ENCODE data around the gene PREX1. TPM values are rescaled to one million over a fixed set of nuclear protein-coding genes. Genes with fewer than 3 reads are reported as not detected.
A peak's percentile ranks its signal among the peaks of the same experiment; 100 is the strongest.

The PREX1 gene
- total RNA-seq, 1 donor from 2014 or later: 2.9 TPM

DNA sequence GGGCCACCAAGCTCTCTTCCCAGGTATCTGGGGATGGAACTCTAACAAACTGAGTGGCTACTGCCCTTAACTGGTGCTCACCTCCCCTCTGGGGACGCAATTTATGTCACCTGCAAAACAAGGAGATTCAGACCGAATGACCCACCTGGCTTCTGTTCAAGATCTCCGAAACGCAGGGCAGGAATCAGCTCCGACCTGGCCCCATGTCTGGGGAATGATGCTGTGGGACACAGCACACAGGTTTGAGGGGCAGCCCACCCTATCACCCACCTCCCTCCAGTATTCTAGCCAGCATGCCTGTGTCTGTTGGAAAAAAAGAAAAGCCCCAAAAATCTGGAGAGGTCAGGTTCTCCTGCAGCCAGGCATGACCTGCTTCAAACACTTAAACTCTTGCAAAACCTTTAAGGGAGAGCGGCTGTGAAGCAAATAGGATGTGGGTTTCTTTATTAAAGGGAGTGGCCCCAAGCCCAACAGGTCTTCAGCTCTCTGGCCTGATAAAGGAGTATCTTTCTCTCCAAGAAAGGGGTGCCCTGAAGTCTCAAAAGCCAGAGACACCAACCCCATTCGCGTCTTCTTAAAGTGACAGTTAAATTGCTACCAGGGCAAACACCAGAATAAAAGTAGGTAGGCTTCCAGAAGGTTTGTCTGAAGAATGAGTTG lies 6.4 kb downstream of the PREX1 start:
- no peaks in the 10 kb centered on the region for H3K36me3 Mint-ChIP-seq (ENCODE audit: insufficient read depth)
- H3K4me1 Mint-ChIP-seq (ENCODE audit: low read depth): no peaks in the 10 kb centered on the region
- peaks cover 58% of the 10 kb centered on the region for H3K27me3 Mint-ChIP-seq
- TF ChIP-seq CTCF (IDR thresholded peaks at IDR 0.05; ENCODE audit: unreplicated experiment): no peak
- no peaks in the 10 kb centered on the region for H3K9me3 Mint-ChIP-seq (ENCODE audit: low read depth)
- no peak overlapping the region for H3K4me3 Mint-ChIP-seq (ENCODE audit: low read depth)
- DNase-seq (ENCODE audit: low spot score, unreplicated experiment): no peak
- H3K27ac Mint-ChIP-seq: no peak overlapping the region

DNA sequence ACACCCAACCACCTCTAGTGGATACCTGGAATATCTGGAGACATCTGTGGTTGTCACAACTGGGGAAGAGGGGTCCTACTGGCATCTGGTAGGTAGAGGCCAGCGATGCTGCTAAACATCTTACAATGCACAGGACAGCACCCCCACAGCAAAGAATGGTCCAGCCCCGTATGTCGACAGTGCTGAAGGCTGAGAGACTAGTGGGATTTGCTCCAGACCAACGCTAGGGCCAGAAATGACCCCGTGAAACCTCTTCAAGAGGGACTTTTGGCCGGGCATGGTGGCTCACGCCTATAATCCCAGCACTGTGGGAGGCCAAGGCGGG lies 7.2 kb downstream of the PREX1 start:
- no peaks in the 10 kb centered on the region for H3K4me1 Mint-ChIP-seq (ENCODE audit: low read depth)
- no peak for DNase-seq (ENCODE audit: low spot score, unreplicated experiment)
- no peaks in the 10 kb centered on the region for H3K9me3 Mint-ChIP-seq (ENCODE audit: low read depth)
- no peaks in the 10 kb centered on the region for H3K36me3 Mint-ChIP-seq (ENCODE audit: insufficient read depth)
- TF ChIP-seq CTCF (IDR thresholded peaks at IDR 0.05; ENCODE audit: unreplicated experiment): no peak
- H3K27me3 Mint-ChIP-seq: peaks cover 50% of the 10 kb centered on the region
- no peak overlapping the region for H3K4me3 Mint-ChIP-seq (ENCODE audit: low read depth)
- H3K27ac Mint-ChIP-seq: no peak overlapping the region

GRCh38 chr20:48819821-48820648 lies 7.8 kb downstream of the PREX1 start:
- H3K27me3 Mint-ChIP-seq: peaks cover 48% of the 10 kb centered on the region

DNA sequence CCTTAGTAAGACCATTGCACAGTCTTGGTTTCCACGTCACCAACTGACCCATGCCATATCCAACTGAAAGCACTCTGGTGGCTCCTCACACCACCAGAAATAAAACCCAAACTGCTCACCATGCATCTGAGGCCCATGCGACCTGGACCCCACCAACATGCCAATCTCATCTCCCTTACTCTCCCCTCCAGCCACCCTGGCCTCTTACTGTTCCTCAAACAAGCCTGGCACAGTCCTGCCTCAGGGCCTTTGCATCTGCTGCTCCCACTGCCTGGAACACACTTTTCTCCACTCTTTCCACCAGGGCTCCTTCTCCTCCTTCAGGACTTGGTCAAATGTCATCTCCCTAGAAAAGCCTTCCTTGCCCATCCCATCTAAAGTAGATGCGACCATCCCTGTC lies 8.7 kb downstream of the PREX1 start:
- no peak for TF ChIP-seq CTCF (IDR thresholded peaks at IDR 0.05; ENCODE audit: unreplicated experiment)
- Mint-ChIP-seq H3K36me3 (ENCODE audit: insufficient read depth) (no peaks in the 10 kb centered on the region), H3K9me3 (ENCODE audit: low read depth) (no peaks in the 10 kb centered on the region), H3K4me3 (ENCODE audit: low read depth) (no peak overlapping the region), H3K4me1 (ENCODE audit: low read depth) (no peaks in the 10 kb centered on the region), H3K27ac (peak overlapping the region; percentile 28), H3K27me3 (peaks cover 44% of the 10 kb centered on the region)
- DNase-seq (ENCODE audit: low spot score, unreplicated experiment): no peak

More at GRCh38 chr20:48819821-48820648, 7.8 kb downstream of the PREX1 start:
- no peak for DNase-seq (ENCODE audit: low spot score, unreplicated experiment)
- no peaks in the 10 kb centered on the region for H3K9me3 Mint-ChIP-seq (ENCODE audit: low read depth)
- no peak overlapping the region for H3K27ac Mint-ChIP-seq
- no peak overlapping the region for H3K4me3 Mint-ChIP-seq (ENCODE audit: low read depth)
- H3K4me1 Mint-ChIP-seq (ENCODE audit: low read depth): no peaks in the 10 kb centered on the region
- H3K36me3 Mint-ChIP-seq (ENCODE audit: insufficient read depth): no peaks in the 10 kb centered on the region
- TF ChIP-seq CTCF (IDR thresholded peaks at IDR 0.05; ENCODE audit: unreplicated experiment): no peak

DNA sequence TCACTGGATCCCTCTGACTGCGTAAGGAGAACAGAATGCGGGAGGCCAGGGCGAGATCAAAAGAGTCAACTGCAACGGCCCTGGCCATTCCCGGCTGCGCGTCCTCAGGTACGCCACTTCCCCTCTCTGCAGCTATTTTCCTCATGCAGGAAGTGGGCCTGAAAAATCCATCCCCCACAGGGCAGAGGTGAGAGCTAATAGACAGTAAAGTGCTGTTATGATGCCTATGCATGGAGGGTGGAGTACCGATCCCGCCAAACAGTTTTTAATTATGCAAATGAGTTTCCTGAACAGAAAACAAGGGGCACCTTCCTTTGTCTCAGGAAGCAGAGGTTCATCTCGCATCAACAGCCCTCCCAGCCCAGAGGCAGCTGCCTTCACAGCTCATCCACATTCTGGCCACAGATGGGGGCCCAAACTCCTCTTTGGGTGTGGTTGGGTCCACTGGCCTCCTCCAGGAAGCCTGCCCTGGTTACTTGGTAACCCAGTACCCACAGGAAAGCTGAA lies 9.3 kb downstream of the PREX1 start:
- H3K9me3 Mint-ChIP-seq (ENCODE audit: low read depth): no peaks in the 10 kb centered on the region
- H3K27ac Mint-ChIP-seq: no peak overlapping the region
- H3K36me3 Mint-ChIP-seq (ENCODE audit: insufficient read depth): no peaks in the 10 kb centered on the region
- no peak for DNase-seq (ENCODE audit: low spot score, unreplicated experiment)
- no peak overlapping the region for H3K4me3 Mint-ChIP-seq (ENCODE audit: low read depth)
- no peak for TF ChIP-seq CTCF (IDR thresholded peaks at IDR 0.05; ENCODE audit: unreplicated experiment)
- no peaks in the 10 kb centered on the region for H3K4me1 Mint-ChIP-seq (ENCODE audit: low read depth)
- H3K27me3 Mint-ChIP-seq: peaks cover 40% of the 10 kb centered on the region

All from progenitor cell of endocrine pancreas (in vitro differentiated cells).